WERI-Rb-1 (cell line): ENCODE measurements around the gene SLC17A9.

ENCODE experiments used
- DNase-seq: peaks from one replicate; pipeline ENCODE4 v3.0.0-alpha.2; 2020
- H3K27ac ChIP-seq: fragments of 250-450 bp; sonication (Bioruptor Pico); 2 replicates; pipeline ENCODE4 v1.5.1; 2020; ENCODE audit warnings: mild to moderate bottlenecking, moderate library complexity
- H3K27me3 ChIP-seq: fragments of 250-450 bp; sonication (Bioruptor Pico); 2 replicates; pipeline ENCODE4 v1.5.1; 2021; ENCODE audit warnings: mild to moderate bottlenecking, low read depth, moderate library complexity; ENCODE audit not compliant: insufficient read depth, severe bottlenecking
- H3K36me3 ChIP-seq: fragments of 250-450 bp; sonication (Bioruptor Pico); 2 replicates; pipeline ENCODE4 v1.5.1; 2020; ENCODE audit warnings: mild to moderate bottlenecking, moderate library complexity
- H3K4me3 ChIP-seq: 2 replicates; pipeline ENCODE4 v1.5.1; 2011; ENCODE audit warnings: low read depth, mild to moderate bottlenecking, control low read depth, low read length
- H3K9me3 ChIP-seq: fragments of 250-450 bp; sonication (Bioruptor Pico); 2 replicates; pipeline ENCODE4 v1.5.1; 2021; ENCODE audit warnings: mild to moderate bottlenecking, moderate library complexity; ENCODE audit not compliant: severe bottlenecking
- CTCF ChIP-seq: IDR thresholded peaks from 2 replicates; pipeline ENCODE4 v1.5.1; 2011; ENCODE audit warnings: low read depth, mild to moderate bottlenecking, control low read depth, inconsistent platforms, low read length

The SLC17A9 gene

GRCh38 chr20:63007360-63007645 is 54.8 kb downstream of the SLC17A9 start:
- Histone ChIP-seq H3K27ac (peak overlapping the region; percentile 68), H3K27me3 (no peaks in the 10 kb centered on the region), H3K9me3 (no peaks in the 10 kb centered on the region), H3K4me3 (peak overlapping the region; percentile 63), H3K36me3 (peaks cover 12% of the 10 kb centered on the region)
- DNase-seq = no peak
- TF ChIP-seq CTCF = no peak

DNA sequence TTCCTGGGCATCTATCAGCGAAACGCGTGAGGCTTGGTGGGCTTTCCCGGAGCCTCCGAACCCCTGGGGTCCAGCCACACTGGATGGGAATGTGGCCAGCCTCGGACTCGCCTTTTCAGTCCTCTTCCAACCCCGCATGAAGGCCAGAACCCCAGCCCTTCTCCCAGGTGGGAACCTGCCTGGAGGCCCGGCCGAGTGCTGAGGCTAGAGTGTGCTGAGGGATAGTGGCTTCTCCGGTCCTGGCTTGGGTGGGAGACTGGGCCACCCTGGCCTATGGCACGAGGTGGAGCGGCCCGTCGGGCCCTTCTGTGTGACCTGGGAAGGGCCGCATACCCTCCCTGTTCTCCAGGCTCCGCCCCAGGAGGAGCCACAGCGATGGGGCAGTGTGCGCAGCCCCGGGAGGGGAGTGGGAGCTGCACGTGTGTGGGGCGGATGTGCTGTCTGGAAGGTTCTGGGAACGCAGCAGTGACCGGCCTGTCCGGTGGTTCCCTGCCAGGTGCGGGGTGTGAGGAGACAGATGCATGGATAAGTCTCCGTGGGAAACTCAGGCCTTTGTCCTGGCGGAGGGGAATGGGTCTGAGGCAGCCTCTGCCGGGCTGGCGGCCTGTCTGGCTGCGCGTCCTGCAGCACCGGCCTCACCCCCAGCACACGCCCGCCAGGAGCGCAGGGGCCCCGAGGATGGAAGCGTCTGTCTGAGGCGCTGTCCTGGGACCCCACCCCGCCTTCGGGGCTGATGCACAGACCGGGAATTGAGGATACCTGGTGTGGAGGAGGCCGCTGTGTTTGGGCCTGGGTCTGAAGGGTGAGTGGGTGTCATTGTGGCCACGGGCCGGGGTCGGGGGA is 55.4 kb downstream of the SLC17A9 start:
- TF ChIP-seq CTCF = no peak
- H3K36me3 ChIP-seq = peaks cover 12% of the 10 kb centered on the region
- peak overlapping the region; percentile 63 for H3K4me3 ChIP-seq
- H3K27ac ChIP-seq = peak overlapping the region; percentile 68
- DNase-seq = no peak
- H3K9me3 ChIP-seq = peaks cover 2% of the 10 kb centered on the region
- no peaks in the 10 kb centered on the region for H3K27me3 ChIP-seq

GRCh38 chr20:63008541-63009044 is 56.1 kb downstream of the SLC17A9 start:
- peak overlapping the region; percentile 47 for H3K27ac ChIP-seq

GRCh38 chr20:63009045-63009961 is 56.8 kb downstream of the SLC17A9 start:
- Histone ChIP-seq H3K9me3 (peaks cover 11% of the 10 kb centered on the region), H3K27me3 (no peaks in the 10 kb centered on the region), H3K36me3 (no peaks in the 10 kb centered on the region), H3K4me3 (no peak overlapping the region), H3K27ac (peak overlapping the region; percentile 47)
- TF ChIP-seq CTCF = peak; percentile 92
- DNase-seq = peak; percentile 84

More at GRCh38 chr20:63008541-63009044, 56.1 kb downstream of the SLC17A9 start:
- no peak for DNase-seq
- Histone ChIP-seq H3K27me3 (no peaks in the 10 kb centered on the region), H3K9me3 (peaks cover 8% of the 10 kb centered on the region), H3K4me3 (no peak overlapping the region), H3K36me3 (peaks cover 6% of the 10 kb centered on the region)
- no peak for TF ChIP-seq CTCF

DNA sequence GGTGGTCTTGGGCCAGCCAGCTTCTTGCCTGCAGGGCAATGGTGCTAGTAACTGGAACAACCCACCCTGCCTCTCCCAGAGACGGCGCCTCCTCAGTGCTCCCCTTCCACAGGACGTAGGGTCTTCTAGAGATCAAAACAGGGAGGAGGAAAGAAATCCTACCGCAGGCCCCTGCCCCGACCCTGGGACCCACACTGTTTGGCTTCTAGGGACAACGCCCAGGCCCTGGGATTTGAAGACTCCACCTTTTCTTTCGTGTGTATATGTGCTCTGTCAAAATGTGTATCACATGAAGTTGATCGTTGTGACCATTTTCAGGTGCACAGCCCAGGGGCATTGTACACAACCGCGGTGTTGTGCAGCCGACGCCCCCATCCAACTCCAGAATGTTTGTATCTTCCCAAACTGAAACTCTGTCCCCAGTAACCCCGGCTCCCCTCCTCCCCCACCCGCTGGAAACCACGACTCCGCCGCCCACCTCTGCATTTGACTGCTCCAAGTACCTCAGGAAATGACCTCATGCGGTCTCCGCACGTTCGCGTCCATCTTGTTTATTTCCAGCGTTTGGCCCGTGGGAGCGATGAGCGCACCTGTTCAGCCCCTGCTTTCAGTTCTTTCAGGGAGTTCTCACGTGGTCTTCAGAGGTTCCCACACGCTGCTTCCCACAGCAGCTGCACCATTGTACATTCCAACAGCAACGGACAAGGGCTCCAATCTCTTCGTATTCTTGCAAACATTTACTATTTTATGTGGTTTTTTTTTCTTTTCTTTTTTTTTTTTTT is 57.7 kb downstream of the SLC17A9 start:
- no peaks in the 10 kb centered on the region for H3K36me3 ChIP-seq
- DNase-seq = no peak
- TF ChIP-seq CTCF = no peak
- no peak overlapping the region for H3K4me3 ChIP-seq
- peaks cover 11% of the 10 kb centered on the region for H3K9me3 ChIP-seq
- H3K27me3 ChIP-seq = no peaks in the 10 kb centered on the region
- H3K27ac ChIP-seq = no peak overlapping the region
